HG03196 (cell line): ENCODE data around the gene SPATA22.
"Not testable (repeated sequence)": the region's sequence is repeated elsewhere in the genome, so short reads cannot be mapped to it uniquely, and the experiment has no call there.

Experiments
- ATAC-seq: cut with Tn5 transposase; IDR thresholded peaks from one replicate; pipeline ENCODE4 v1.9.1; 2021; ENCODE audit not compliant: unreplicated experiment

Gene SPATA22

DNA sequence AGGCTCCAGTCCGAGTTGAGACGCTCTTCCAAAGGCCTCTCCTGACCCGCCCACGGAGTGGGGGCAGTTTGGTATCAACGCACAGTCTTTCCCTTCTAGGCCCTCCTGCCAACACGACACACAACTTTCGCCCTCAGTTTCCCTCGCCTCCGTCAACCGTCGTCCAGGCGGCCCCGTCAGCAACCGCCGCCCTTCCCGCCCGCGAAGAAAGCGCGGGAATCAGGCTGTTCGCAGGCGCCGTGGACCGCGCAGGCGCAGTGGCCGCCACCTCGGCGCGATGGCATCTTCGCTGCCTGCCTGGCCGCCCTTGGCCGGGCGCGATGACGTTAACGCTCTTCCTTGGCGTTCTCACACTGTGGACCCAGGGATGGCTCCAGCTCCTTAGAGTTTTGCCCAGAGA is at the start of gene SPATA22:
Gene SPATA22 (minus strand): TSS at position 221 of the 400 bp plus-strand sequence. CDS start 2,494 bp downstream, outside the sequence.
- no peak for ATAC-seq

DNA sequence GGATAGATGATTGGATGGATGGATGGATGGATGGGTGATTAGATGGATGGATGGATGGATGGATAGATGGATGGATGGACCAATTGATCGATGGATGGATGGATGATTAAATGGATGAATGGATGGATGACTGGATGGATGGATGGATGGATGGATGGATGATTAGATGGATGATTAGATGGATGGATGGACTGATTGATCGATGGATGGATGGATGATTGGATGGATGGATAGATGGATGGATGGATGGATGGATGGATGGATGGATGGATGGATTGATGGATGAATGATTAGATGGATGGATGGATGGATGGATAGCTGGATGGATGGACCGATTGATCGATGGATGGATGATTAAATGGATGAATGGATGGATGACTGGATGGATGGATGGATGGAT is 47.9 kb upstream of the SPATA22 start:
- ATAC-seq = not testable (repeated sequence)

- ATAC-seq = no peak
Observed at GRCh38 chr17:3514873-3515272, 43.3 kb upstream of the SPATA22 start.

- ATAC-seq = not testable (repeated sequence)
Observed at GRCh38 chr17:3514167-3514566, 42.5 kb upstream of the SPATA22 start.

DNA sequence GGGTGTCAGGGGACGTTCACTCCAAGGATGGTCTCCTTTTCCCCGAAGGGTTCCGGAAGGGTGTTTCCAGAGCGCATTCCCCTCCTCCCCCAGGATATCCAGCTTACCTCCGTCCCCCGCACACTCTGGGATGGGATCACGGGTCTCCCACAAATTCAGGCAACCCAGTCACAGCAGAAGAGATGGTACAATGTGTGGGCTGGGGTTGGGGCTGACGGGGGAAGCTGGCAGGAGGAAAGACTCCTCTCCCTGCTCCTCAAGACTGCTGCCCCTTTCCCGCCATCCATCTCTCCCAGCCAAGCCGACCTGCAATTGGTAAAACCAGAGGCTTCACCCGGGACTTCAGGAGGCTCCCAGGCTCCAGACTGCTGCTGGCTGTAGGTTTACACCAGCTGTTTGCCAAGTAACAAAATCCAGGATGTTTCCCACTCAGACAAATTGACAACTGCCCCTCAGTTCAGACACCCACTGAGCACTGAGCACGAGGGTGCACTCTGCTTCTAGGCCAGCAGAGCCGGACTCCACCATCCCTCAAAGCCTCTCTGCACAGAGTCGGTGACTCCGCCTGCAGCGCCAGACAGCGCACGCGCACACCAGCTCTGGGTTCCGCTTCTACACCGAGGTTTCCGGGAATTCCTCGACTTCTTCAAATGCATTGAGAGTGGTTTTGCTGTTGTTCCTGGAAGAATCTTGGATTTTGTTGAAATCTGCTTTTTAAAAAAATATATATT is 41.9 kb upstream of the SPATA22 start:
- no peak for ATAC-seq

DNA sequence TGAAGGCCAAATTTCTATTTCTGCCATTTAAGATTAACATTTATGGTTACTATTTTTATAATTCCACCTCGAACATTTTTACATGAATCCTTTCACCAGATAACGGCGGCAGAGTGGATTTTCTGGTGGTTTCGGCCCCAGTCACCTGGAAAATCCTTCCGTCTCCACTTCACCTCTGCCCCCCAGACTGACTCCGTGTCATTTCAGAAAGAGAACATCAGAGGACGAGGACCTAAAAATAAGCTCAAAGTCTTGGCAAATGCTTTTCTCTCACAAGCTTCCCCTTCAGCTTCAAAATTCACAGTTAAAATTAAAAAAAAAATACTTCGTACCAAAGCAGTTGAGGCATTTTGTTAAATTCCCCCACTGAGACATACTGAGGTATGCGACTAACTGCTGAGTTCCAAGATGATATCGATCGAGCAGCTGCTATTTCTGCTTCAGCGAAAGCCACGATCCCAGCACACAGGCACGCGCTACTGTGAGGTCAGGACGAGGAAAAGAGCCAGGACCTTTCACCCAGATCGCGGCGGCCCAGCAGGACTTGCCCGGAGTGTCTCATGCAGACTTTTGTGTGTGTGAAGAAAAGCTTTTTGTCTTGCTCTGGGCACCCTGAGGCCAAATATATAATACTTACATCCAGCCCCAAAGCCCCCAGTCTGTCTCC is 41.0 kb upstream of the SPATA22 start:
- ATAC-seq = no peak

GRCh38 chr17:3511852-3512504 is 40.4 kb upstream of the SPATA22 start:
- ATAC-seq = no peak

DNA sequence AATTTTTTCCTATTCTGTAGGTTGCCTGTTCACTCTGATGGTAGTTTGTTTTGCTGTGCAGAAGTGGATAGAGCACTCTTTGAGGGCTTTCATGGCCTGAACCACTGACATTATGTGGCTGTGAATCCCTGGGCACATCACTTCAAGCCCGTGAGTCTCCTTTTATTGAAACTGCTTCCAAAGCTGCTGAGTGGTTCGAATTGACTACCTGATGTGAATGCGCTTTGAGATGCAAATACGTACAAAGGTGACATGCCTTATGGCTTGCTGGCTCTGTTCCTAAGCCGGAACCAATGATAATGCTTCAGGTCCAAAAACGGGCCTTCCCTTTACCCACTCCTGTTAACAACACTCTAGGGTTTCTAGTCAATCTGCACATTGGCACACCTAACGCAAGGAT is 38.5 kb upstream of the SPATA22 start:
- ATAC-seq = no peak

GRCh38 chr17:3507869-3508268 is 36.2 kb upstream of the SPATA22 start:
- no peak for ATAC-seq

- ATAC-seq = no peak
Observed at GRCh38 chr17:3507071-3507470, 35.5 kb upstream of the SPATA22 start.

DNA sequence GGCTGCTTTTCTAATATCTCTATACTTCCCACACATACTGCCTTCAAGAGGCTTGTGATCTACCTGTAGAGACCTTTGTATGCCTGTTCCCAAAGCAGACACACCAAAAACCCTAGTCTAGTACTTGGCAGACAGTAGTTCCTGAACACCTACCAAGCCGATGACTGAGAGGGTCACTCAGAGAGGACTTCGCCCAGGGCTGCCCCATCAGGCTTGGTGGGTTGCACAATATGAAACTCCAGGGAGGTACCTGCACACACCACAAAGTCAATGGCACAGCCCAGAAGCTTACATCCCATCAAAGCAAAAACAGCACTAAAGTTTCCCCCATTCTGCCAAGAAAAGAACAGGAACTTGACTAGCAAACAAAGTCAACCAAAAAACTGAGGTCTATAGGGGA is 34.4 kb upstream of the SPATA22 start:
- no peak for ATAC-seq

- ATAC-seq = no peak
Observed at GRCh38 chr17:3505008-3505407, 33.4 kb upstream of the SPATA22 start.

GRCh38 chr17:3503285-3503684 is 31.7 kb upstream of the SPATA22 start:
- no peak for ATAC-seq

GRCh38 chr17:3502466-3502865 is 30.8 kb upstream of the SPATA22 start:
- ATAC-seq = no peak

DNA sequence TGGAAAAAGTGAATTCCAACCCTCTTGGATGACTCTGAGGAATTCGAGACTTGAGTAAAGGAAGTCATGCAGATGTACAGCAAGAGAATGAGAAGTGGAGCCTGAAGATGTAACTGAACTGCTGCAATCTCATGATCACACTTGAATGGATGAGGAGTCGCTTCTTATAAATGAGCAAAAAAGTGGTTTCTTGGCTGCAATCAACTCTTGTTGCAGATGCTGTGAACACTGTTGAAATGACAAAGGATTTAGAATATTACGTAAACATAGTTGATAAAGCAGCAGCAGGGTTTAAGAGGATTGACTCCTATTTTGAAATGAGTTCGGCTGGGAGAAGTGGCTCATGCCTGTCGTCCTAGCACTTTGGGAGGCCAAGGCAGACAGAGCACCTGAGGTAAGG is 29.7 kb upstream of the SPATA22 start:
- no peak for ATAC-seq

DNA sequence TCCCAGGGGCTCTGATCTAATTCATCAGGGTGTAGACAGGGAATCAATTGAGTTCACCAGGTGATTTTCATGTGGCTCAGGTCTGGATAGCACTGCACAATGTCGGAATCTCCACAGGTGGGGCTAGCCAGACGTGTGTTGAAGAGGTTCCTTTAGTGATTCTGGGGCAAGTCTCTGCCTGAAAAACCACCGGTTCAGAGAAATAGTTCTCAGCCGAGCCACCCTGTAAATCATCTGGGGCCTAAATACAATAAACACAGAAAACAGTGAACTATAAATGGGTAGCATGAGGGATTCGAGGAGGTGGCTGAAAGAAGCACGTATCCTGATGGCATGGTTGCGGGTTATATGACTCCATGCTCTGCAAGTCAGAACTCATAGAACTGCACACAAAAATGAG is 25.5 kb upstream of the SPATA22 start:
- no peak for ATAC-seq

GRCh38 chr17:3485481-3486068 is 14.0 kb upstream of the SPATA22 start:
- ATAC-seq = no peak

GRCh38 chr17:3482852-3483251 is 11.2 kb upstream of the SPATA22 start:
- no peak for ATAC-seq

DNA sequence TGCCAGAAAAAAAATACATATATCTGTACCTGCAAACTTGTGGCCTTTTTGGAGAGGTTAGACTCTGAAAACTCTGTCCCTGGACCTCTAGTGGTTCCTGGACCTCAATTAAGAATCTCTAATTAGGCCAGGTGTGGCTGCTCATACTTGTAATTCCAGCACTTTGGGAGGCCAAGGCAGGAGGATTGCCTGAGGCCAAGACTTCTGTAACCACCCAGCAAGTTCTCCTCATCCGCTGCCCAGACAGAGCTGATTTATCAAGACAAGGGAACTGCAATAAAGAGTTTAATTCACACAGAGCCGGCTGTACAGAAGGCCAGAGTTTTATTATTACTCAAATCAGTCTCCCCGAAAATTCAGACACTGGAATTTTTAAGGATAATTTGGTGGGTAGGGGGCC is 8.4 kb upstream of the SPATA22 start:
- no peak for ATAC-seq

DNA sequence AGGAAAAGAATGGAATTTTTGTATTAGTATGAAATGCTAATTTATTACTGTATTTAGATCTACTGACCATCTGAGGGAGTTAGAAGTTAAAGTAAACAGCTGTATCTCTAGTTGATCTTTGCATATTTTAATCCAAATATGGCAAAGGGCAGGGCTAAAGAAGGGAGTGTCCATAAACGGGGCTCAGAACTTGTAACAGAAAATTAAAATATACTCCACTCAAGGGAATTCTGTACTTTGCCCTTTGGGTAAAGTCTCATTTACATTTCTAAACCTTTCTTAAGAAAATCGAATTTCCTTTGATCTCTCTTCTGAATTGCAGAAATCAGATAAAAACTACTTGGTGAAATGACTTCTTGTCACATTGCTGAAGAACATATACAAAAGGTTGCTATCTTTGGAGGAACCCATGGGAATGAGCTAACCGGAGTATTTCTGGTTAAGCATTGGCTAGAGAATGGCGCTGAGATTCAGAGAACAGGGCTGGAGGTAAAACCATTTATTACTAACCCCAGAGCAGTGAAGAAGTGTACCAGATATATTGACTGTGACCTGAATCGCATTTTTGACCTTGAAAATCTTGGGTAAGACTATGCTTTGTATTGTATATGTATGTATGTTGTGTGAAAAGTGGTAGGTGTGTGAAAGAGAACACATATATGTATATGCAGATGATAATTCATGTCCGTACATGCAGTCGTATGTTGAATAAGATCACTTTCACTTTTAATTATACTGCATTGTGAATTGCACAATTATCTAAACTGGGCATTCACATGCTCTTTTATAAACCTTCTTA is 4.4 kb upstream of the SPATA22 start, which contains the start of gene ASPA:
Gene ASPA (plus strand): TSS at position 186 of the 799 bp plus-strand sequence. CDS start 163 bp downstream, at position 349.
- ATAC-seq = no peak

- ATAC-seq = no peak
Observed at GRCh38 chr17:3475251-3475685, 3.6 kb upstream of the SPATA22 start.
